Measurements from ENCODE around the gene BCL10.

DNA sequence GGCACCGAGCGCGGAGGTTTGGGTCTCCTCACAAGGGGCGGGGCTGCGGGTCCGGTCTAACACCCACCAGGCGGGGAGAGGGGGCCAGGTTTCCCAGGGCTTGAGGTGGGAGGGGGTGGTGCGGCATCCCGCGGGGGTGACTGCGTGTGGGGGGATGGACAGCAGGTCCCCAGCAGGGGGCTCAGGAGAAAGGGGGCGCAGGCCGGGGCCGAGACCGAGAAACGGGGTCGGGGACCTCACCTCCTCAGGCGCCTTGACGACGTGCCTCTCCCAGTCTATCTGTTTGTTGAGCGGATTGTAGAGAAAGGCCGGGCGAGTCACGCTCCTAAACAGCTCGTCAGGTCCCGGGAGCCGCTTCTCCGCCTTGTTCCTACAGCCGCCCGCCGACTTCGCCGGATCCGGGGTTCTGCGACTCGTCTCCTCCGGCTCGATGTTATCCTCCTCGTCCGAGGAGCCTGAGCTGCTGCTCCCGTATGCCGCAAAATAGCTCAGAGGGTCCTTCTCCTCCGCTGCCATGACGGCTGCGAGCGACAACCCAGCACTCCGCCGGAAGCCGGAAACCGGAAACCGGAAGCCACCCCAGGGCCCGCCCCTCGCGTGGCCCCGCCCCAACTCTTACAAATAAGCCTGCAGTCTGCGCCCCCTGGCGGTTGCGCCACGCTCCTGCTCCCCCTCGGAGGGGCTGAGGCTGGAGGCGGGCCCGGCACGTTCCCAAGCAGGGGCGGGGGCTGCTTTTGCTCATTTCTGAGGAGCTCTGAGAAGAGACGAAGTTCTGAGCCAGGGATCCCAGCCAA is 17.1 kb downstream of the BCL10 start, which contains the start of gene C1orf52:
- TF ChIP-seq CTCF (conservative IDR thresholded peaks at IDR 0.05; ENCODE audit: low read depth, low read length): peak; percentile 95
- peak; percentile 94 for TF ChIP-seq BHLHE40 (IDR thresholded peaks at IDR 0.05; ENCODE audit: low read depth, low read length)
- TF ChIP-seq MAFK (IDR thresholded peaks at IDR 0.05; ENCODE audit: low read depth, low read length): no peak
- peak; percentile 99 for TF ChIP-seq MAZ (IDR thresholded peaks at IDR 0.05; ENCODE audit: borderline replicate concordance, low read depth, low read length)
- TF ChIP-seq POLR2A (IDR thresholded peaks at IDR 0.05; ENCODE audit: low read depth, low read length): peak; percentile 81
- TF ChIP-seq CEBPB (IDR thresholded peaks at IDR 0.05; ENCODE audit: low read depth, low read length): no peak

Measured in IMR-90 (cell line).